K562 (cell line): ENCODE results near the gene SIGLEC14. TPM values are rescaled to one million over a fixed set of nuclear protein-coding genes. Genes with fewer than 3 reads are reported as not detected.

ENCODE experiments used
- BCOR ChIP-seq: fragments of 450-650 bp; IDR thresholded peaks from 2 replicates; pipeline ENCODE4 v1.6.1; 2016
- POLR2H ChIP-seq: IDR thresholded peaks from 2 replicates; pipeline ENCODE4 v1.6.1; 2016; ENCODE audit warnings: missing genetic modification characterization, low read depth, mild to moderate bottlenecking, control low read depth, missing compliant biosample characterization, moderate library complexity
- SIX5 ChIP-seq, 2 experiments: IDR thresholded peaks; 2 replicates each; pipeline ENCODE4 v1.6.1; 2011; ENCODE audit warnings: low read length in 2 of 2, borderline replicate concordance in 1 of 2, low read depth in 1 of 2, mild to moderate bottlenecking in 1 of 2, moderate library complexity in 1 of 2; ENCODE audit not compliant: insufficient read depth in 1 of 2
- SMC3 ChIP-seq: conservative IDR thresholded peaks from 2 replicates; pipeline ENCODE4 v1.6.1; 2011; ENCODE audit warnings: low read depth, low read length, improper control_type of control experiment; ENCODE audit not compliant: insufficient read depth
- THRAP3 ChIP-seq: fragments of 450-650 bp; IDR thresholded peaks from 2 replicates; pipeline ENCODE4 v1.6.1; 2016; ENCODE audit warnings: mild to moderate bottlenecking, inconsistent platforms, borderline replicate concordance
- ZBTB7A ChIP-seq: IDR thresholded peaks from 2 replicates; pipeline ENCODE4 v1.6.1; 2011; ENCODE audit warnings: low read depth, mild to moderate bottlenecking, low read length, moderate library complexity, borderline replicate concordance; ENCODE audit not compliant: control insufficient read depth
- polyA plus RNA-seq, 8 experiments: library from polyadenylated mRNA; depleted of rRNA in 4 of 8; stranded (reverse) in 5 of 8; unstranded in 3 of 8; fragments of >200 nt; fragmentation: Nextera tagmentation in 2 of 8; fragmentation: Illumina TruSeq in 1 of 8; extraction: Ambion mirVana in 2 of 8; extraction: Trizol in 1 of 8; gene quantifications; 2 replicates each; pipeline versions ENCODE4 v1.2.1 to v1.2.3, GENCODE V29; 2011 to 2014; ENCODE audit warnings: inconsistent platforms in 1 of 8, missing spikeins in 1 of 8
- total RNA-seq, 7 experiments: library from RNA; depleted of rRNA in 6 of 7; stranded (reverse); fragments of >200 nt in 6 of 7; fragmentation: Illumina TruSeq in 2 of 7; extraction: Trizol in 2 of 7; gene quantifications; 2 replicates each; pipeline versions ENCODE4 v1.2.1 to v1.2.3, GENCODE V29; 2011 to 2021; ENCODE audit warnings: low replicate concordance in 1 of 7
- TF ChIP-seq, protein P1 (sequence below), 2 experiments: fragments of 450-650 bp; IDR thresholded peaks; 2 replicates each; pipeline ENCODE4 v1.6.1; 2016; ENCODE audit warnings: mild to moderate bottlenecking in 2 of 2, borderline replicate concordance in 1 of 2, low read depth in 1 of 2, moderate library complexity in 1 of 2
- TF ChIP-seq, protein P2 (sequence below), 2 experiments: fragments of 450-650 bp; formaldehyde crosslinking in 1 of 2; IDR thresholded peaks; 2 replicates each; pipeline versions ENCODE4 v1.4.0 to v1.6.1; 2014 to 2020; ENCODE audit warnings: mild to moderate bottlenecking in 2 of 2, borderline replicate concordance in 1 of 2, low read depth in 1 of 2

SIGLEC14 gene
- total and polyA plus RNA-seq, 9 of the 15 experiments (the other 6 are each of a cell fraction or from before 2014, with no cell fraction given): not detected

DNA sequence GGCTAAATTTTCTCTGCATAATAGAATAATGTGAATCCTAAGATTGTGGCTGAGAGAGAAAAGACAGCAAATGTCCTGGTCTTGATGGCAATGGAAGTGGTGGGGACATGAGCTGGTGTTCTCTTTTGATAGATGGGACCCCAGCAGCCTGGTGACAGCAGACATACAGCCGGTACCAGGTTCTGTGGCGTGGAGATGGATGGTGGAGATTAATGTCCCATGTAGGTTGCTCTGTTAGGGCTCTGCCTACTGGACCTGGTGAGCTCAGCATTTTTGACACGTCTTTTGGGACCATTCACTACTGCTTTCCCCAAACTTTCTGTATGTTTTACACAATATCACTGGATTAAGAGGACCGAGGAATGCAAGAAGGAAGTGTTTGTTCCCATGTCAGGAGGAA, 8.2 kb upstream of the SIGLEC14 start (continued):
- TF ChIP-seq, protein P1, sequence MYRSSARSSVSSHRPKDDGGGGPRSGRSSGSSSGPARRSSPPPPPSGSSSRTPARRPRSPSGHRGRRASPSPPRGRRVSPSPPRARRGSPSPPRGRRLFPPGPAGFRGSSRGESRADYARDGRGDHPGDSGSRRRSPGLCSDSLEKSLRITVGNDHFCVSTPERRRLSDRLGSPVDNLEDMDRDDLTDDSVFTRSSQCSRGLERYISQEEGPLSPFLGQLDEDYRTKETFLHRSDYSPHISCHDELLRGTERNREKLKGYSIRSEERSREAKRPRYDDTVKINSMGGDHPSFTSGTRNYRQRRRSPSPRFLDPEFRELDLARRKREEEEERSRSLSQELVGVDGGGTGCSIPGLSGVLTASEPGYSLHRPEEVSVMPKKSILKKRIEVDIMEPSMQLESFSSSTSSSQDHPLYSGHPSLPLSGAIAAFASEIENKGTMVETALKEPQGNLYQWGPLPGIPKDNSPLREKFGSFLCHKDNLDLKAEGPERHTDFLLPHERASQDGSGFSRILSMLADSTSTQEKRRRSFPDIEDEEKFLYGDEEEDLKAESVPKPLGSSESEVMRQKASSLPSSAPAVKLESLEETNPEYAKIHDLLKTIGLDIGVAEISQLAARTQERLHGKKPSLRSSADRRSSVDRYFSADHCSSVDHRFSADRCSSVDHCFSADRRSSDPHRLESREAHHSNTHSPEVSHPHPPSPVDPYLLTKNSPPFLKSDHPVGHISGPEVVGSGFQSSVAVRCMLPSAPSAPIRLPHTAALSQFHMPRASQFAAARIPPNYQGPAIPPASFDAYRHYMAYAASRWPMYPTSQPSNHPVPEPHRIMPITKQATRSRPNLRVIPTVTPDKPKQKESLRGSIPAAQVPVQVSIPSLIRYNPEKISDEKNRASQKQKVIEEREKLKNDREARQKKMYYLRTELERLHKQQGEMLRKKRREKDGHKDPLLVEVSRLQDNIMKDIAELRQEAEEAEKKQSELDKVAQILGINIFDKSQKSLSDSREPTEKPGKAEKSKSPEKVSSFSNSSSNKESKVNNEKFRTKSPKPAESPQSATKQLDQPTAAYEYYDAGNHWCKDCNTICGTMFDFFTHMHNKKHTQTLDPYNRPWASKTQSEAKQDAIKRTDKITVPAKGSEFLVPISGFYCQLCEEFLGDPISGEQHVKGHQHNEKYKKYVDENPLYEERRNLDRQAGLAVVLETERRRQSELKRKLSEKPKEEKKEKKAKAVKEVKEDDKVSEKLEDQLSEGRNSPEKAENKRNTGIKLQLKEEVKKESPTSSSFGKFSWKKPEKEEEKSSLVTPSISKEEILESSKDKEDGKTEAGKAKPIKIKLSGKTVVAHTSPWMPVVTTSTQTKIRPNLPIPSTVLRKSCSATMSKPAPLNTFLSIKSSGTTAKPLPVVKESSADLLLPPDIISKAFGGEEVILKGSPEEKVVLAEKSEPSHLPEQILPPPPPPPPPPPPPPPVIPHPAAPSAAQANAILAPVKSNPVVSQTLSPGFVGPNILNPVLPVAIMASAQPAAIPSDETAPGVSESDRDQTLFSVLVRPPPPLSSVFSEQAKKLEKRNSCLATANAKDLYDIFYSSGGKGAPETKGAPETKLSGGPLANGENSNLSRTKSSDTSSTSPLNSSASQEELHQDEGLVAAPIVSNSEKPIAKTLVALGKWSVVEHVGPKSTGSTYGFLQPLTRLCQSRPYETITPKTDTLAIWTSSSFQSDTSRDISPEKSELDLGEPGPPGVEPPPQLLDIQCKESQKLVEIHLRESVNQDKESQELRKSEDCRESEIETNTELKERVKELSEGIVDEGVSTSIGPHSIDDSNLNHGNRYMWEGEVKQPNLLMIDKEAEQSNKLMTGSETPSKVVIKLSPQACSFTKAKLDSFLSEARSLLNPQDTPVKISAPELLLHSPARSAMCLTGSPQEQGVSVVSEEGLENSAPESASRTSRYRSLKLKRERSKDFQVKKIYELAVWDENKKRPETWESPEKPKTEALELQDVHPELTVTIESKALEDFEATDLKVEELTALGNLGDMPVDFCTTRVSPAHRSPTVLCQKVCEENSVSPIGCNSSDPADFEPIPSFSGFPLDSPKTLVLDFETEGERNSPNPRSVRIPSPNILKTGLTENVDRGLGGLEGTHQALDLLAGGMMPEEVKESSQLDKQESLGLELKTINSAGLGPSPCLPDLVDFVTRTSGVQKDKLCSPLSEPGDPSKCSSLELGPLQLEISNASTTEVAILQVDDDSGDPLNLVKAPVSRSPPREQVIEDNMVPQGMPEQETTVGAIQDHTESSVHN (IDR thresholded peaks at IDR 0.05; ENCODE audit: borderline replicate concordance in 1 of 2, low read depth in 1 of 2): no peak
- TF ChIP-seq SMC3: peak; percentile 50
- TF ChIP-seq SIX5 (IDR thresholded peaks at IDR 0.05; ENCODE audit: borderline replicate concordance in 1 of 2, insufficient read depth in 1 of 2, low read depth in 1 of 2, low read length in 2 of 2): no peak
- TF ChIP-seq THRAP3: no peak
- peak; percentile 44; the same call in 1 of the 2 replicates for TF ChIP-seq ZBTB7A
- TF ChIP-seq, protein P2, sequence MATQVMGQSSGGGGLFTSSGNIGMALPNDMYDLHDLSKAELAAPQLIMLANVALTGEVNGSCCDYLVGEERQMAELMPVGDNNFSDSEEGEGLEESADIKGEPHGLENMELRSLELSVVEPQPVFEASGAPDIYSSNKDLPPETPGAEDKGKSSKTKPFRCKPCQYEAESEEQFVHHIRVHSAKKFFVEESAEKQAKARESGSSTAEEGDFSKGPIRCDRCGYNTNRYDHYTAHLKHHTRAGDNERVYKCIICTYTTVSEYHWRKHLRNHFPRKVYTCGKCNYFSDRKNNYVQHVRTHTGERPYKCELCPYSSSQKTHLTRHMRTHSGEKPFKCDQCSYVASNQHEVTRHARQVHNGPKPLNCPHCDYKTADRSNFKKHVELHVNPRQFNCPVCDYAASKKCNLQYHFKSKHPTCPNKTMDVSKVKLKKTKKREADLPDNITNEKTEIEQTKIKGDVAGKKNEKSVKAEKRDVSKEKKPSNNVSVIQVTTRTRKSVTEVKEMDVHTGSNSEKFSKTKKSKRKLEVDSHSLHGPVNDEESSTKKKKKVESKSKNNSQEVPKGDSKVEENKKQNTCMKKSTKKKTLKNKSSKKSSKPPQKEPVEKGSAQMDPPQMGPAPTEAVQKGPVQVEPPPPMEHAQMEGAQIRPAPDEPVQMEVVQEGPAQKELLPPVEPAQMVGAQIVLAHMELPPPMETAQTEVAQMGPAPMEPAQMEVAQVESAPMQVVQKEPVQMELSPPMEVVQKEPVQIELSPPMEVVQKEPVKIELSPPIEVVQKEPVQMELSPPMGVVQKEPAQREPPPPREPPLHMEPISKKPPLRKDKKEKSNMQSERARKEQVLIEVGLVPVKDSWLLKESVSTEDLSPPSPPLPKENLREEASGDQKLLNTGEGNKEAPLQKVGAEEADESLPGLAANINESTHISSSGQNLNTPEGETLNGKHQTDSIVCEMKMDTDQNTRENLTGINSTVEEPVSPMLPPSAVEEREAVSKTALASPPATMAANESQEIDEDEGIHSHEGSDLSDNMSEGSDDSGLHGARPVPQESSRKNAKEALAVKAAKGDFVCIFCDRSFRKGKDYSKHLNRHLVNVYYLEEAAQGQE (IDR thresholded peaks at IDR 0.05; ENCODE audit: borderline replicate concordance): peak; percentile 80
- TF ChIP-seq, protein P2 (CRISPR knock-in tag; IDR thresholded peaks at IDR 0.05; ENCODE audit: low read depth): no peak
- no peak for TF ChIP-seq BCOR
- no peak for TF ChIP-seq POLR2H (tag)
